HG02885 (cell line): ENCODE results near the gene CLCN4.

Experiments used
- ATAC-seq: cut with Tn5 transposase; IDR thresholded peaks from one replicate; pipeline ENCODE4 v1.9.1; 2021; ENCODE audit warnings: mild to moderate bottlenecking; ENCODE audit not compliant: unreplicated experiment, poor library complexity

The CLCN4 gene

GRCh38 chrX:10165580-10166247 lies 8.9 kb downstream of the CLCN4 start:
- ATAC-seq = no peak

- no peak for ATAC-seq
These were observed 9.5 kb downstream of the CLCN4 start for GRCh38 chrX:10166248-10166716.

GRCh38 chrX:10166731-10167151 lies 10.0 kb downstream of the CLCN4 start:
- no peak for ATAC-seq

- peak; percentile 79 for ATAC-seq
These were observed 10.8 kb downstream of the CLCN4 start for GRCh38 chrX:10167573-10167972.

GRCh38 chrX:10168226-10168625 lies 11.5 kb downstream of the CLCN4 start:
- no peak for ATAC-seq

- ATAC-seq = no peak
These were observed 12.4 kb downstream of the CLCN4 start for GRCh38 chrX:10169175-10169574.

- ATAC-seq = no peak
These were observed 14.5 kb downstream of the CLCN4 start for GRCh38 chrX:10171249-10171648.

GRCh38 chrX:10172877-10173276 lies 16.1 kb downstream of the CLCN4 start:
- no peak for ATAC-seq

- ATAC-seq = no peak
These were observed 16.6 kb downstream of the CLCN4 start for GRCh38 chrX:10173331-10173900.

GRCh38 chrX:10174051-10174450 lies 17.3 kb downstream of the CLCN4 start:
- no peak for ATAC-seq

GRCh38 chrX:10174810-10175209 lies 18.0 kb downstream of the CLCN4 start:
- no peak for ATAC-seq

- ATAC-seq = no peak
These were observed 18.6 kb downstream of the CLCN4 start for GRCh38 chrX:10175319-10175871.

GRCh38 chrX:10176121-10177003 lies 19.6 kb downstream of the CLCN4 start:
- no peak for ATAC-seq

GRCh38 chrX:10177004-10177396 lies 20.2 kb downstream of the CLCN4 start:
- ATAC-seq = no peak

- ATAC-seq = no peak
These were observed 20.8 kb downstream of the CLCN4 start for GRCh38 chrX:10177601-10178000.

- no peak for ATAC-seq
These were observed 22.2 kb downstream of the CLCN4 start for GRCh38 chrX:10178866-10179463.

GRCh38 chrX:10183760-10184159 lies 27.0 kb downstream of the CLCN4 start:
- ATAC-seq = no peak

GRCh38 chrX:10184411-10184810 lies 27.6 kb downstream of the CLCN4 start:
- no peak for ATAC-seq

GRCh38 chrX:10186355-10186754 lies 29.6 kb downstream of the CLCN4 start:
- no peak for ATAC-seq

GRCh38 chrX:10187421-10187820 lies 30.6 kb downstream of the CLCN4 start:
- no peak for ATAC-seq
